Adrenal gland (tissue), 12 donors: ENCODE measurements around the gene CNTN5. TPM values are rescaled to one million over a fixed set of nuclear protein-coding genes. Genes with fewer than 3 reads are reported as not detected.

Experiments used
- DNase-seq, 7 donors: peaks; one replicate each; pipeline ENCODE4 v3.0.0-alpha.2; 2019 to 2020
- H3K27ac ChIP-seq, 5 donors: fragments of 200-600 bp; sonication (generic) in 4 of 5; 1 replicate in 3 of 5; 2 replicates in 2 of 5; pipeline versions ENCODE4 v1.5.1 to v1.8.0; 2016 to 2020; ENCODE audit warnings: mild to moderate bottlenecking in 1 of 5
- H3K27me3 ChIP-seq: fragments of 200-600 bp; 2 replicates; pipeline ENCODE4 v1.8.0; 2021
- H3K36me3 ChIP-seq, 2 donors: fragments of 200-600 bp; replicated peaks in 1 of 2; 1 replicate in 1 of 2; 2 replicates in 1 of 2; pipeline versions ENCODE4 v1.5.1 to v1.8.0; 2018 to 2022
- H3K4me1 ChIP-seq, 2 donors: fragments of 200-600 bp; replicated peaks in 1 of 2; 1 replicate in 1 of 2; 2 replicates in 1 of 2; pipeline versions ENCODE4 v1.5.1 to v1.8.0; 2018 to 2021
- H3K4me3 ChIP-seq, 4 donors: fragments of 200-600 bp; sonication (generic) in 3 of 4; one replicate each; pipeline ENCODE4 v1.5.1; 2016 to 2018
- H3K9me3 ChIP-seq, 3 donors: fragments of 200-600 bp; sonication (generic) in 1 of 3; replicated peaks in 1 of 3; 1 replicate in 2 of 3; 2 replicates in 1 of 3; pipeline versions ENCODE4 v1.5.1 to v1.8.0; 2016 to 2021
- POLR2A ChIP-seq, 2 donors: fragments of 450-650 bp; IDR thresholded peaks; one replicate each; pipeline ENCODE4 v1.6.1; 2017; ENCODE audit warnings: antibody characterized with exemption in 2 of 2, mild to moderate bottlenecking in 2 of 2, moderate library complexity in 1 of 2
- WGBS, 4 donors: extraction: QIAGEN DNeasy Blood & Tissue Kit in 2 of 4; methylation state at CpG; one replicate each; pipeline versions ENCODE4 v1.1.5 to v1.1.7; 2013 to 2017; 5-methylcytosine and 5-hydroxymethylcytosine counted together
- intact Hi-C, 2 donors: fragments of 100-400 bp; cut with DNase I; formaldehyde crosslinking; loops; one replicate each; pipeline versions ENCODE4 v1.14.1 to v1.15.0; 2022 to 2023
- polyA plus RNA-seq, 3 donors: library from polyadenylated mRNA; stranded (reverse); fragments of 200-250 nt in 2 of 3; fragments of 350-450 nt in 1 of 3; fragmentation: Illumina TruSeq in 1 of 3; extraction: RNeasy Lipid Tissue Mini Kit (QIAGEN cat#74804) in 1 of 3; gene quantifications; one replicate each; pipeline ENCODE4 v1.2.3, GENCODE V29; 2013 to 2014
- total RNA-seq, 9 donors: library from RNA; depleted of rRNA in 4 of 9; stranded (reverse); fragments of >200 nt in 4 of 9; fragments of 120-200 nt in 1 of 9; fragmentation: NEBNext Ultra II Directional in 1 of 9; extraction: Animal tissue kit (Norgen Biotek cat#: 25700) in 1 of 9; gene quantifications; one replicate each; pipeline versions ENCODE4 v1.1.0 to v1.2.4, GENCODE V29; 2013 to 2023
- TF ChIP-seq, protein P1 (sequence below), 6 experiments: fragments of 450-650 bp in 4 of 6; fragments of 200-600 bp in 2 of 6; sonication (generic) in 1 of 6; IDR thresholded peaks; 1 replicate in 5 of 6; 2 replicates in 1 of 6; pipeline versions ENCODE4 v1.5.1 to v1.8.0; 2016 to 2021; ENCODE audit warnings: antibody characterized with exemption in 6 of 6, mild to moderate bottlenecking in 2 of 6, moderate library complexity in 1 of 6
- donor health status: healthy with polysubstance abuse.
- donor health status: Bipolar disorder and iron deficiency.
- donor health status: DM: yes; HTN: yes; CAD: no.
- donor health status: DM: no; HTN: no; CAD: no.
- donor health status: DM: no; HTN: no; CAD: no.
- donor health status: DM: yes; HTN: yes; CAD: no.

The CNTN5 gene
- total and polyA plus RNA-seq, 12 donors = 0.07 to 107 (median 0.30) TPM; not detected in 8

DNA sequence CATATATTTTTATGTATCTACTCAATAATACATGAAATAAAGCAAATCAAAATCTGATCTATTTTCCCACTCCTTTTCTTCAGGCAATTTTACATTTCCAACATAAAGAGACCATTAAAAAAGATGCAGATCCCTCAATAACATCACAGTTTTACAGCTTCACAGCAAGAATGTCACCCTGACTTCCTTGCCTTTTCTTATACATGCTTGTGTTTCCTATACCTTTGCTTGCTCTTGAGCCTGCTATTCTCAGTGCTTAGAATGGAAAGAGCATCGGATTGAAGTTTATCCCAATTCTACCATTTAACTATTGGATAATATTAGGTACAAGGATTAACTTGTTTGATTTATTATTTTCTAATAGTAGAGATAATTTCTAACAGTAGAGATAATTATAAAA, 176.7 kb downstream of the CNTN5 start:
- Histone ChIP-seq H3K27me3 (no peaks in the 10 kb centered on the region), H3K36me3 (no peaks in the 10 kb centered on the region), H3K4me1 (no peaks in the 10 kb centered on the region), H3K4me3 (no peak overlapping the region), H3K9me3 (no peaks in the 10 kb centered on the region), H3K27ac (no peak overlapping the region)
- intact Hi-C loops = no loop called here
- no peak for DNase-seq
- WGBS, 4 donors = 70 to 83% (median 74%) methylated on average over 1 of the region's 1 CpG
- TF ChIP-seq POLR2A (IDR thresholded peaks at IDR 0.05) = no peak
- TF ChIP-seq, protein P1, sequence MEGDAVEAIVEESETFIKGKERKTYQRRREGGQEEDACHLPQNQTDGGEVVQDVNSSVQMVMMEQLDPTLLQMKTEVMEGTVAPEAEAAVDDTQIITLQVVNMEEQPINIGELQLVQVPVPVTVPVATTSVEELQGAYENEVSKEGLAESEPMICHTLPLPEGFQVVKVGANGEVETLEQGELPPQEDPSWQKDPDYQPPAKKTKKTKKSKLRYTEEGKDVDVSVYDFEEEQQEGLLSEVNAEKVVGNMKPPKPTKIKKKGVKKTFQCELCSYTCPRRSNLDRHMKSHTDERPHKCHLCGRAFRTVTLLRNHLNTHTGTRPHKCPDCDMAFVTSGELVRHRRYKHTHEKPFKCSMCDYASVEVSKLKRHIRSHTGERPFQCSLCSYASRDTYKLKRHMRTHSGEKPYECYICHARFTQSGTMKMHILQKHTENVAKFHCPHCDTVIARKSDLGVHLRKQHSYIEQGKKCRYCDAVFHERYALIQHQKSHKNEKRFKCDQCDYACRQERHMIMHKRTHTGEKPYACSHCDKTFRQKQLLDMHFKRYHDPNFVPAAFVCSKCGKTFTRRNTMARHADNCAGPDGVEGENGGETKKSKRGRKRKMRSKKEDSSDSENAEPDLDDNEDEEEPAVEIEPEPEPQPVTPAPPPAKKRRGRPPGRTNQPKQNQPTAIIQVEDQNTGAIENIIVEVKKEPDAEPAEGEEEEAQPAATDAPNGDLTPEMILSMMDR (IDR thresholded peaks at IDR 0.05) = no peak

DNA sequence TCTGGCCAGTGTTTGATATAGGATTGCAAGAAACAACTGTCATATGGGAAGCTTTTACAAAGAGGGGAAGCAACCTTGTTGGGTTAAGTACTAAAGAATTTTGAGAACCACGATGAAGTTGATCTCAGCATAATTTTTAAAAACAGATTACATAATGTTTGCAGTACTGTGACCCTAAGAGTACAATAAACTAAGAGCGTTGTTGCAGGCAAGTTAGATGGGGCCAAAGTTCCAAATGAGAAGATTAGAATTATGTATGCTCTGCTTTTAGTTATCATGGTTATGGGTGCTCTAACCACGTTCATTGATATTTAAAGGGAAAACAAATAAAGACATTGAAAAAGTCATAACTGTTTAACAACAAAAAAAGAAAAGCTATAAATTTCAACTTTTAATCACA, 177.5 kb downstream of the CNTN5 start:
- Histone ChIP-seq H3K4me1 (no peaks in the 10 kb centered on the region), H3K27me3 (no peaks in the 10 kb centered on the region), H3K4me3 (no peak overlapping the region), H3K36me3 (no peaks in the 10 kb centered on the region), H3K27ac (no peak overlapping the region), H3K9me3 (no peaks in the 10 kb centered on the region)
- WGBS, 4 donors = 56 to 60% (median 60%) methylated on average over 3 of the region's 3 CpGs
- DNase-seq = no peak
- TF ChIP-seq, protein P1 (IDR thresholded peaks at IDR 0.05) = no peak
- no peak for TF ChIP-seq POLR2A (IDR thresholded peaks at IDR 0.05)
- intact Hi-C loops = no loop called here

DNA sequence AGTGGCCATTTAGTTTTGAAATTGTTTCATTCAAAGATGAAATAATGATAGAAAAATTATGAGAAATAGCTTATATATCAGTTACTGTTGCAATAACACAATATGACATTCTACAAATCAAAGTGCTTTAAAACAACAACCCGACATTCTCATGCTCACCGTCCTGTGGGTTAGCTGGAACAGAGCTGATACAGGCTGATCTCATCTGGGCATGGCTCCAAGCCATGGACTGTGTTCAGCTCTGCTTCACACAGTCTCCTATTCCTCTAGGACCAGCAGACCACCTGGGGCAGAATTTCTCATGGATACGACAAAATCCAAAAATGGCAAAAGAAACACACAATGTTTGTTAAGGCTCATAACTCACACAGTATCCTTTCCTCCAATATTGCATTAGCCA, 178.6 kb downstream of the CNTN5 start:
- Histone ChIP-seq H3K27me3 (no peaks in the 10 kb centered on the region), H3K4me1 (no peaks in the 10 kb centered on the region), H3K27ac (no peak overlapping the region), H3K9me3 (no peaks in the 10 kb centered on the region), H3K4me3 (no peak overlapping the region), H3K36me3 (no peaks in the 10 kb centered on the region)
- no peak for TF ChIP-seq POLR2A (IDR thresholded peaks at IDR 0.05)
- TF ChIP-seq, protein P1 (IDR thresholded peaks at IDR 0.05) = no peak
- 43 to 66% (median 61%) methylated on average over 3 of the region's 3 CpGs for WGBS, 4 donors
- intact Hi-C loops = no loop called here
- no peak for DNase-seq

DNA sequence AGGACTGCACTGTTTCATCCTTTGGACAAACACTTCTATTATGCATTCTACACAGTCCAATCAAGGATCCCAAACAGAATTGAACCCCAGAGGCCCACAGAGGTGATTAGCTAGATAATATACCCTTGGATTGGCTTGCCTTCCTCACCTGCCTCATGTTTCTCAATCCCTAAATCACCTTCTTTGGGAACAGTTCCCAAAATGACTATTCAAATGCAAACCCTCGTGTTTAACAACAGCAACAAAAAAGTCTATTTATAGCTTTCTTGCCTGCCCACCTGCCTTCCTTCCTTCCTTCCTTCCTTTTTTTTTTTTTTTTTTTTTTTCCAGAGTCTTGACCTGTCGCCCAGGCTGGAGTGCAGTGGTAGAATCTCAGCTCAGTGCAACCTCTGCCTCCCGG, 180.0 kb downstream of the CNTN5 start:
- 71 to 80% (median 75%) methylated on average over 2 to 3 of the region's 3 CpGs for WGBS, 4 donors
- H3K9me3 ChIP-seq = no peaks in the 10 kb centered on the region
- DNase-seq = no peak
- no peak for TF ChIP-seq POLR2A (IDR thresholded peaks at IDR 0.05)
- TF ChIP-seq, protein P1 (IDR thresholded peaks at IDR 0.05) = no peak
- no peaks in the 10 kb centered on the region for H3K27me3 ChIP-seq
- H3K4me1 ChIP-seq = no peaks in the 10 kb centered on the region
- H3K27ac ChIP-seq = no peak overlapping the region
- H3K4me3 ChIP-seq = no peak overlapping the region
- H3K36me3 ChIP-seq = no peaks in the 10 kb centered on the region
- intact Hi-C loops = no loop called here
